H7 (cell line): ENCODE data around the gene TYW1B. TPM values are rescaled to one million over a fixed set of nuclear protein-coding genes. Genes with fewer than 3 reads are reported as not detected.
"Not testable (repeated sequence)": the region's sequence is repeated elsewhere in the genome, so short reads cannot be mapped to it uniquely, and the experiment has no call there.

Experiments used
- DNase-seq: peaks from one replicate; pipeline ENCODE4 v3.0.0; 2012
- H3K27me3 ChIP-seq: 2 replicates; pipeline ENCODE4 v1.6.0; 2011; ENCODE audit warnings: mild to moderate bottlenecking, low read length; ENCODE audit not compliant: control insufficient read depth, insufficient read depth
- H3K36me3 ChIP-seq: replicated peaks from 2 replicates; pipeline ENCODE4 v1.5.1; 2011; ENCODE audit warnings: low read length; ENCODE audit not compliant: control insufficient read depth, insufficient read depth
- H3K4me3 ChIP-seq: 2 replicates; pipeline ENCODE4 v1.5.1; 2011; ENCODE audit warnings: low read depth, mild to moderate bottlenecking, control low read depth, low read length, moderate library complexity; ENCODE audit not compliant: insufficient read depth
- total RNA-seq: library from RNA; depleted of rRNA; stranded (reverse); fragments of >200 nt; shearing (Covaris generic); gene quantifications from 2 replicates; pipeline ENCODE4 v1.2.3, GENCODE V29; 2014

TYW1B gene
- total RNA-seq, 1 experiment from 2014 or later = 0.62 TPM

DNA sequence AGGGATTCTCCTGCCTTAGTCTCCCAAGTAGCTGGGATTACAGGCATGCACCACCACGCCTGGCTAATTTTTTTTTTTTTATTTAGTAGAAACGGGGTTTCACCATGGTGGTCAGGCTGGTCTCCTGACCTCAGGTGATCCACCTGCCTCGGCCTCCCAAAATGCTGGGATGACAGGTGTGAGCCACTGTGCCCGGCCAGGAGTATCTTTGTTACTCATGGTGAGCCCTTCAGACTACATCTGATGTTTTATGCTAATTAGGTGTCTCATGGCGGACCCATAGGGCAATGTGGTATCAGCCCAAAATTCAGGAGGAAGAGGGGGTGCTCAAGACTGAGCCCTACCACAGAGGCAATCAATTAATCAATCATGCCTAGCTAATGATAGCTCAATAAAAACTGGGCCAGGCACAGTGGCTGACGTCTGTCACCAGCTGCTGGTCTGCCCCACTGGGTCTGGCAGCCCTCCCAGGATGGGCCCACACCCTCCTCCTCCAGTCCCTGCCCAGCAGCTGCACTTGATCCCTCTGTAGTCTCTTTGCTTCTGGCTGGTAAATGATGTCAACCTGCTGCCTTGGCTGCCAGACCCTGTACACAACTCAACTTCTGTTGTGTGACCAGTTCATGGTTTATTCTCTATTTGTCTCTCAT is 37.8 kb downstream of the TYW1B start:
- not testable (repeated sequence) for H3K4me3 ChIP-seq, H3K36me3 ChIP-seq, DNase-seq, H3K27me3 ChIP-seq

- H3K27me3 ChIP-seq = no peaks in the 10 kb centered on the region
- H3K36me3 ChIP-seq = no peaks in the 10 kb centered on the region
- DNase-seq = no peak
- no peak overlapping the region for H3K4me3 ChIP-seq
Measured at GRCh38 chr7:72785166-72785955, 42.6 kb downstream of the TYW1B start.

- H3K36me3 ChIP-seq, DNase-seq, H3K27me3 ChIP-seq, H3K4me3 ChIP-seq: not testable (repeated sequence)
Measured at GRCh38 chr7:72783601-72784370, 44.2 kb downstream of the TYW1B start.

GRCh38 chr7:72781631-72782030 is 46.4 kb downstream of the TYW1B start:
- H3K4me3 ChIP-seq = no peak overlapping the region
- H3K36me3 ChIP-seq = no peaks in the 10 kb centered on the region
- no peak for DNase-seq
- no peaks in the 10 kb centered on the region for H3K27me3 ChIP-seq

DNA sequence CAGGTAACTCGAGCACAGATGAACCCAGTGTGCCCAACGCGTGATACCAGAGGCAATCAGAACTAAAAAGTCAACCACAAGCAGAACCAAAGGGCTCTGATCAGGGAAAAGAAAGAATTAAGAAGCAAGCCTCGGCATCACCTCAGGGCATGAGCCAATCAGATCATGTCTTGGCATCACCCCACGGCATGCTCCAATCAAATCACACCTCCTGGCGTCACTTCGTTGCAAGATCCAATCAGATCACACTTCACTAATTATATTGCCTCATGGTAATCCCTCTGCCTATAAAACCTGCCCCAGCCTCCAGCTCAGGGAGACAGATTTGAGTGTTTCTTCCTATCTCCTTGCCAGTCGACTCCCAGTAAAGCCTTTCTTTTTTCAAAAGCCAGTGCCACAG is 46.8 kb downstream of the TYW1B start:
- no peak overlapping the region for H3K4me3 ChIP-seq
- no peaks in the 10 kb centered on the region for H3K36me3 ChIP-seq
- no peaks in the 10 kb centered on the region for H3K27me3 ChIP-seq
- no peak for DNase-seq

- H3K4me3 ChIP-seq, H3K36me3 ChIP-seq, H3K27me3 ChIP-seq, DNase-seq: not testable (repeated sequence)
Measured at GRCh38 chr7:72780289-72780894, 47.6 kb downstream of the TYW1B start.

- not testable (repeated sequence) for DNase-seq, H3K36me3 ChIP-seq, H3K4me3 ChIP-seq, H3K27me3 ChIP-seq
Measured at GRCh38 chr7:72777167-72777566, 50.8 kb downstream of the TYW1B start.

GRCh38 chr7:72772627-72773026 is 55.4 kb downstream of the TYW1B start:
- H3K4me3 ChIP-seq, H3K36me3 ChIP-seq, DNase-seq, H3K27me3 ChIP-seq: not testable (repeated sequence)

GRCh38 chr7:72766994-72767393 is 61.0 kb downstream of the TYW1B start:
- H3K36me3 ChIP-seq, H3K27me3 ChIP-seq, DNase-seq, H3K4me3 ChIP-seq: not testable (repeated sequence)

DNA sequence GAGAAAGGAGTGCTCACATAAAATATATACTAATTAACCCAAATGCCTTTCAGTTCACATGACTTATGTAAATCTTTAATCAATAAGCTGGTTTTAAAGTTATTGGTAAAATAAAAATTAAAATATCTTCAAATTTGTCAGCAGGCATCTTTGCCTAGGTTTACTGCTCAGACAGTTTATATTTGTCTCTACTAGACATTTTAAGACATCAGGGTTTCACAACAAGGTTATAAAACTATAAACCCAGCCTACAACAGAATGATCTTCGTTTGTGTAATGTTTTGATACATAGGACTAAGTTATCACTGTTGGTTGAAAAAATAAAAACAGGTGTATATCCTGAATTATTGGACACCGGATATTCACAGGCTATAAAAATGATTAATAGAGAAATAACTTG is 67.4 kb downstream of the TYW1B start:
- Histone ChIP-seq H3K36me3 (no peaks in the 10 kb centered on the region), H3K27me3 (no peaks in the 10 kb centered on the region), H3K4me3 (no peak overlapping the region)
- DNase-seq = no peak

GRCh38 chr7:72754312-72754711 is 73.7 kb downstream of the TYW1B start:
- no peak overlapping the region for H3K4me3 ChIP-seq
- H3K27me3 ChIP-seq = no peaks in the 10 kb centered on the region
- no peaks in the 10 kb centered on the region for H3K36me3 ChIP-seq
- no peak for DNase-seq

DNA sequence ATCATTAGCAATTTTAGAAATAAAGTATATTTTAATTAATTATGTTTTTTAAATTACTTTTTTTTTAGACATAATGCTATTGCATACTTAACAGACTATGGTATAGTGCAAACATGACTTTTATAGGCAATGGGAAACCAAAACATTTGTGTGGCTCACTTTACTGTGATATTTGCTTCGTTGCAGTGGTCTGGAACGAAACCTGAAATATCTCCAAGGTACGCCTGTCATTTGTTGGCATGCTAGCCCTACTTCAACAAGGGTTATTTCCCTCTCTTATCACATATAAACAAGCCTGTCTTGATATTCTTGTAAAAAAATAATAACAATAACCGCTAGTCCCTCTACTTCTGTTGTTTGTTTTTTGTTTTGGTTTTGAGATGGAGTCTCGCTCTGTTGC is 74.2 kb downstream of the TYW1B start:
- Histone ChIP-seq H3K4me3 (no peak overlapping the region), H3K27me3 (no peaks in the 10 kb centered on the region), H3K36me3 (no peaks in the 10 kb centered on the region)
- no peak for DNase-seq

- H3K36me3 ChIP-seq, DNase-seq, H3K27me3 ChIP-seq, H3K4me3 ChIP-seq: not testable (repeated sequence)
Measured at GRCh38 chr7:72753229-72753628, 74.8 kb downstream of the TYW1B start.

GRCh38 chr7:72751978-72752377 is 76.0 kb downstream of the TYW1B start:
- no peaks in the 10 kb centered on the region for H3K27me3 ChIP-seq
- no peaks in the 10 kb centered on the region for H3K36me3 ChIP-seq
- peak; percentile 71 for DNase-seq
- no peak overlapping the region for H3K4me3 ChIP-seq
